ENCODE measurements around the gene KRTAP2-3. TPM values are rescaled to one million over a fixed set of nuclear protein-coding genes. Genes with fewer than 3 reads are reported as not detected.

The KRTAP2-3 gene
- total and polyA plus RNA-seq, 2 of the 4 experiments (the other 2 are of a cell fraction), result 1.4 to 35.2 TPM

- dilution Hi-C loops (cut with HindIII; ENCODE audit: low sequenced_read_pairs, unreplicated experiment), result no loop called here
- Histone ChIP-seq H3K4me1 (ENCODE audit: control insufficient read depth, insufficient read depth, low read length) (peaks cover 1% of the 10 kb centered on the region; the same call in 1 of the 2 replicates), H2BK20ac (ENCODE audit: low read depth, low read length) (no peak overlapping the region), H3K14ac (replicated peaks; ENCODE audit: low read depth, low read length) (no peak overlapping the region), H3K18ac (ENCODE audit: low read depth, low read length) (no peak overlapping the region), H3K4me2 (ENCODE audit: low read depth, low read length) (no peak overlapping the region), H2BK120ac (ENCODE audit: low read depth, low read length) (no peak overlapping the region), H4K8ac (ENCODE audit: low read depth in 2 of 2, low read length in 2 of 2) (no peak overlapping the region), H3K9me1 (ENCODE audit: insufficient read depth, low read length) (no peaks in the 10 kb centered on the region; the same call in 1 of the 2 replicates), H4K91ac (ENCODE audit: insufficient read depth, low read depth, low read length) (no peak overlapping the region), H2AK5ac (ENCODE audit: low read depth, low read length) (no peak overlapping the region), H2BK15ac (ENCODE audit: low read depth, low read length) (no peak overlapping the region), H3K27me3 (ENCODE audit: control insufficient read depth, insufficient read depth, low read length) (no peaks in the 10 kb centered on the region; the same call in 1 of the 2 replicates), H4K20me1 (ENCODE audit: insufficient read depth, low read length) (no peaks in the 10 kb centered on the region), H4K5ac (ENCODE audit: low read depth, low read length) (no peak overlapping the region), H2AK9ac (replicated peaks; ENCODE audit: low read depth, low read length, poor library complexity) (no peak overlapping the region), H3K9me3 (ENCODE audit: control insufficient read depth, insufficient read depth, low read length) (no peaks in the 10 kb centered on the region), H2BK5ac (ENCODE audit: low read depth, low read length, poor library complexity, severe bottlenecking) (no peak overlapping the region), H3K36me3 (ENCODE audit: control insufficient read depth, insufficient read depth, low read length) (no peaks in the 10 kb centered on the region), H2AFZ (replicated peaks; ENCODE audit: low read length, poor library complexity) (no peak overlapping the region), H3K4ac (ENCODE audit: low read depth, low read length) (no peak overlapping the region), H3K79me1 (ENCODE audit: low read depth in 1 of 2, low read length in 2 of 2) (no peaks in the 10 kb centered on the region), H3K23ac (ENCODE audit: low read depth, low read length) (no peak overlapping the region), H3K27ac (ENCODE audit: insufficient read depth, low read length) (no peak overlapping the region), H3K4me3 (ENCODE audit: insufficient read depth, low read depth, low read length) (no peak overlapping the region), H3K56ac (ENCODE audit: extremely low read depth, insufficient read depth, low read length) (no peak overlapping the region), H3K9ac (ENCODE audit: low read depth, low read length) (no peak overlapping the region)
- 71% methylated on average over 3 of the region's 7 CpGs; no CpG with 5 or more reads in 1 of the 2 experiments for WGBS, 2 experiments (ENCODE audit: extremely low coverage in 2 of 2, insufficient read length in 1 of 2)
- ChIA-PET CTCF (no interaction called here), POLR2A (ENCODE audit: unreplicated experiment) (interaction anchor here (0.6 kb wide), 1 partner anchor 35 kb away, joined by 4 read pairs; no protein-coding TSS in a partner anchor)
- BruUV-seq (replicated peaks), result no TSS peak
- TF ChIP-seq MXI1 (IDR thresholded peaks at IDR 0.05; ENCODE audit: borderline replicate concordance, low read depth, low read length) (no peak), RAD21 (IDR thresholded peaks at IDR 0.05; ENCODE audit: low read length) (no peak), FOS (IDR thresholded peaks at IDR 0.05; ENCODE audit: low read depth, low read length) (no peak), SMC3 (IDR thresholded peaks at IDR 0.05; ENCODE audit: low read depth, low read length) (no peak), POLR2A (IDR thresholded peaks at IDR 0.05; ENCODE audit: low read depth, low read length) (no peak), MAZ (IDR thresholded peaks at IDR 0.05; ENCODE audit: borderline replicate concordance, low read depth, low read length) (no peak), CEBPB (IDR thresholded peaks at IDR 0.05; ENCODE audit: low read depth, low read length) (no peak), CHD1 (IDR thresholded peaks at IDR 0.05; ENCODE audit: low read depth, low read length) (no peak), NFE2L2 (IDR thresholded peaks at IDR 0.05; ENCODE audit: low read depth, low read length) (no peak), RFX5 (IDR thresholded peaks at IDR 0.05; ENCODE audit: low read depth, low read length) (no peak), RCOR1 (IDR thresholded peaks at IDR 0.05; ENCODE audit: insufficient replicate concordance, low read length) (no peak), USF2 (IDR thresholded peaks at IDR 0.05; ENCODE audit: low read depth, low read length) (no peak), MAFK (IDR thresholded peaks at IDR 0.05; ENCODE audit: low read depth, low read length) (no peak), BHLHE40 (IDR thresholded peaks at IDR 0.05; ENCODE audit: low read depth, low read length) (no peak), CTCF (conservative IDR thresholded peaks at IDR 0.05; ENCODE audit: low read depth, low read length) (no peak)
- TF ChIP-seq, protein P1, sequence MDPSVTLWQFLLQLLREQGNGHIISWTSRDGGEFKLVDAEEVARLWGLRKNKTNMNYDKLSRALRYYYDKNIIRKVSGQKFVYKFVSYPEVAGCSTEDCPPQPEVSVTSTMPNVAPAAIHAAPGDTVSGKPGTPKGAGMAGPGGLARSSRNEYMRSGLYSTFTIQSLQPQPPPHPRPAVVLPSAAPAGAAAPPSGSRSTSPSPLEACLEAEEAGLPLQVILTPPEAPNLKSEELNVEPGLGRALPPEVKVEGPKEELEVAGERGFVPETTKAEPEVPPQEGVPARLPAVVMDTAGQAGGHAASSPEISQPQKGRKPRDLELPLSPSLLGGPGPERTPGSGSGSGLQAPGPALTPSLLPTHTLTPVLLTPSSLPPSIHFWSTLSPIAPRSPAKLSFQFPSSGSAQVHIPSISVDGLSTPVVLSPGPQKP (IDR thresholded peaks at IDR 0.05; ENCODE audit: borderline replicate concordance, low read depth, low read length), result no peak
- DNase-seq, result no peak
- intact Hi-C loops (cut with micrococcal nuclease), result no loop called here
- in situ Hi-C loops (cut with MboI; ENCODE audit: low sequenced_read_pairs), result no loop called here
- no peak for ATAC-seq (ENCODE audit: low read depth)
These were observed 44.5 kb downstream of the KRTAP2-3 start for GRCh38 chr17:41015454-41015853.
